Endothelial cell (in vitro differentiated cells): ENCODE results near the gene RASSF4. TPM values are rescaled to one million over a fixed set of nuclear protein-coding genes. Genes with fewer than 3 reads are reported as not detected.

Experiments used
- DNase-seq: peaks from one replicate; pipeline ENCODE4 v3.0.0; 2021; ENCODE audit warnings: low spot score
- H3K27ac Mint-ChIP-seq: one replicate; pipeline ENCODE4 v1.8.0; 2021; ENCODE audit warnings: mixed read lengths, inconsistent platforms; ENCODE audit not compliant: unreplicated experiment
- H3K27me3 Mint-ChIP-seq: one replicate; pipeline ENCODE4 v1.8.0; 2021; ENCODE audit warnings: mild to moderate bottlenecking, moderate library complexity, mixed read lengths, inconsistent platforms; ENCODE audit not compliant: unreplicated experiment
- H3K36me3 Mint-ChIP-seq: one replicate; pipeline ENCODE4 v1.8.0; 2021; ENCODE audit warnings: mild to moderate bottlenecking, low read depth, mixed read lengths, inconsistent platforms; ENCODE audit not compliant: unreplicated experiment
- H3K4me1 Mint-ChIP-seq: one replicate; pipeline ENCODE4 v1.8.0; 2021; ENCODE audit warnings: mild to moderate bottlenecking, mixed read lengths, inconsistent platforms; ENCODE audit not compliant: unreplicated experiment
- H3K4me3 Mint-ChIP-seq: one replicate; pipeline ENCODE4 v1.8.0; 2021; ENCODE audit warnings: mild to moderate bottlenecking, mixed read lengths, inconsistent platforms; ENCODE audit not compliant: unreplicated experiment
- H3K9me3 Mint-ChIP-seq: one replicate; pipeline ENCODE4 v1.8.0; 2021; ENCODE audit warnings: mixed read lengths, inconsistent platforms; ENCODE audit not compliant: unreplicated experiment
- CTCF ChIP-seq: fragments of 200-600 bp; sonication (generic); IDR thresholded peaks from one replicate; pipeline ENCODE4 v1.5.0; 2021; ENCODE audit warnings: antibody characterized with exemption; ENCODE audit not compliant: unreplicated experiment
- total RNA-seq: library from RNA; stranded (reverse); fragmentation: NEBNext Ultra II Directional; extraction: Animal tissue kit (Norgen Biotek cat#: 25700); gene quantifications from one replicate; pipeline ENCODE4 v1.2.1, GENCODE V29; 2021; ENCODE audit not compliant: unreplicated experiment

RASSF4 gene
- total RNA-seq, 1 donor from 2014 or later, result 9.6 TPM

GRCh38 chr10:44948642-44949041 lies 11.0 kb upstream of the RASSF4 start:
- Mint-ChIP-seq H3K9me3 (no peaks in the 10 kb centered on the region), H3K4me3 (no peak overlapping the region), H3K27me3 (peaks cover 4% of the 10 kb centered on the region), H3K36me3 (no peaks in the 10 kb centered on the region), H3K27ac (no peak overlapping the region), H3K4me1 (peaks cover 24% of the 10 kb centered on the region)
- no peak for DNase-seq
- TF ChIP-seq CTCF, result no peak

- no peak for DNase-seq
- no peak overlapping the region for H3K27ac Mint-ChIP-seq
Measured at GRCh38 chr10:44949127-44949802, 10.3 kb upstream of the RASSF4 start.

GRCh38 chr10:44949915-44950314 lies 9.7 kb upstream of the RASSF4 start:
- Mint-ChIP-seq H3K27me3 (peaks cover 4% of the 10 kb centered on the region), H3K4me3 (no peak overlapping the region), H3K4me1 (peaks cover 24% of the 10 kb centered on the region), H3K9me3 (no peaks in the 10 kb centered on the region), H3K27ac (no peak overlapping the region), H3K36me3 (no peaks in the 10 kb centered on the region)
- TF ChIP-seq CTCF, result no peak
- no peak for DNase-seq

More at GRCh38 chr10:44949127-44949802, 10.3 kb upstream of the RASSF4 start:
- no peaks in the 10 kb centered on the region for H3K9me3 Mint-ChIP-seq
- peaks cover 4% of the 10 kb centered on the region for H3K27me3 Mint-ChIP-seq
- no peak overlapping the region for H3K4me3 Mint-ChIP-seq
- peaks cover 24% of the 10 kb centered on the region for H3K4me1 Mint-ChIP-seq
- TF ChIP-seq CTCF, result no peak
- H3K36me3 Mint-ChIP-seq, result no peaks in the 10 kb centered on the region

- no peak for DNase-seq
- H3K36me3 Mint-ChIP-seq, result no peaks in the 10 kb centered on the region
- H3K9me3 Mint-ChIP-seq, result no peaks in the 10 kb centered on the region
- no peak overlapping the region for H3K4me3 Mint-ChIP-seq
- H3K27me3 Mint-ChIP-seq, result peaks cover 4% of the 10 kb centered on the region
- TF ChIP-seq CTCF, result no peak
- no peak overlapping the region for H3K27ac Mint-ChIP-seq
- peaks cover 24% of the 10 kb centered on the region for H3K4me1 Mint-ChIP-seq
Measured at GRCh38 chr10:44950326-44951225, 9.0 kb upstream of the RASSF4 start.
